Glomerular endothelial cell (primary cell): ENCODE data around the gene ST6GALNAC2. TPM values are rescaled to one million over a fixed set of nuclear protein-coding genes. Genes with fewer than 3 reads are reported as not detected.
"Not testable (repeated sequence)": the region's sequence is repeated elsewhere in the genome, so short reads cannot be mapped to it uniquely, and the experiment has no call there.

Experiments used
- DNase-seq: peaks from one replicate; pipeline ENCODE4 v3.0.0-alpha.2; 2011; ENCODE audit warnings: low read depth, low spot score; ENCODE audit errors: extremely low read depth
- total RNA-seq: library from RNA; depleted of rRNA; stranded (reverse); fragments of >200 nt; gene quantifications from 2 replicates; pipeline ENCODE4 v1.2.3, GENCODE V29; 2015

Gene ST6GALNAC2
- total RNA-seq, result 1.8 and 3.3 TPM in 2 replicates

- no peak for DNase-seq
Observed at GRCh38 chr17:76585649-76586593, at the start of gene ST6GALNAC2. TSS of gene ST6GALNAC2 (minus strand) at chr17:76585860. CDS start at chr17:76585808, 52 bp downstream.

- no peak for DNase-seq
Observed at GRCh38 chr17:76635039-76635438, 49.4 kb upstream of the ST6GALNAC2 start.

GRCh38 chr17:76633628-76634328 is 48.1 kb upstream of the ST6GALNAC2 start:
- no peak for DNase-seq

- no peak for DNase-seq
Observed at GRCh38 chr17:76631821-76632565, 46.3 kb upstream of the ST6GALNAC2 start.

- DNase-seq, result no peak
Observed at GRCh38 chr17:76630151-76630550, 44.5 kb upstream of the ST6GALNAC2 start.

GRCh38 chr17:76627510-76627909 is 41.9 kb upstream of the ST6GALNAC2 start:
- no peak for DNase-seq

- no peak for DNase-seq
Observed at GRCh38 chr17:76626442-76626841, 40.8 kb upstream of the ST6GALNAC2 start.

GRCh38 chr17:76625496-76625895 is 39.8 kb upstream of the ST6GALNAC2 start:
- DNase-seq, result no peak

- DNase-seq, result no peak
Observed at GRCh38 chr17:76623271-76624146, 37.8 kb upstream of the ST6GALNAC2 start.

- no peak for DNase-seq
Observed at GRCh38 chr17:76617838-76618237, 32.2 kb upstream of the ST6GALNAC2 start.

- DNase-seq, result no peak
Observed at GRCh38 chr17:76614912-76615617, 29.4 kb upstream of the ST6GALNAC2 start.

- not testable (repeated sequence) for DNase-seq
Observed at GRCh38 chr17:76614064-76614759, 28.6 kb upstream of the ST6GALNAC2 start.

GRCh38 chr17:76612977-76613851 is 27.6 kb upstream of the ST6GALNAC2 start:
- no peak for DNase-seq

GRCh38 chr17:76612465-76612864 is 26.8 kb upstream of the ST6GALNAC2 start:
- no peak for DNase-seq

- DNase-seq, result no peak
Observed at GRCh38 chr17:76611758-76612157, 26.1 kb upstream of the ST6GALNAC2 start.

GRCh38 chr17:76611080-76611749 is 25.6 kb upstream of the ST6GALNAC2 start:
- DNase-seq, result not testable (repeated sequence)

- not testable (repeated sequence) for DNase-seq
Observed at GRCh38 chr17:76606685-76607084, 21.0 kb upstream of the ST6GALNAC2 start.
